ENCODE measurements around the gene GPHN. TPM values are rescaled to one million over a fixed set of nuclear protein-coding genes. Genes with fewer than 3 reads are reported as not detected.
A peak's percentile ranks its signal among the peaks of the same experiment; 100 is the strongest.

The GPHN gene
- total RNA-seq, 6 experiments from 2014 or later: 21.2 to 81.7 (median 40.2) TPM

DNA sequence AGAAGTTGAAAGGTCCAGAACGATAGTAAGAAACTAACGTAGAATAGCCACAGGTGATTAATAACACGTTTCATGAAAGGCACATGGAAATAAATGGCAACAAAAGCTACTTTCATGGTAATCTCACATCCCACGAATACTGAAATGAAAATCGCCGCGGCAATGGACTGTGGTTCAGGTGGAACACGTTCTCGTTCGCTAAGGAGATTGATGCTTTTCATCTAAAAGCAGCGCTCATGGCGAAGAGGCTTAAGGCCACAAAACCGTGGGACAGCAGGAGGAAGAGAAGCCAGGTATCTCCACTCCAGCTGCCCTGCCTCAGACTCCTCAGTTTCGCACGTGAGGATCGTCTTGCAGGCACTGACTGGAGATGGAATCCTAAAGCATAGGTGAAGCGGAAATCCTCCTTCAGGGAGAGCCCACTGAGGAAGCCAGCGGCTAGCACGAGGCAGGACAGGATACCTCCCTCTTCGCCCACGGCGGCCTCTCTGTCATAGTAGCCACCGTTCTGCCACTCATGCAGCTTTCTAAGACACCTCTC, 696 bp upstream of the GPHN start:
- Histone ChIP-seq H3K4me3 (peak overlapping the region; percentile 84 to 87 (median 85)), H3K27me3 (no peaks in the 10 kb centered on the region), H3K9me3 (no peaks in the 10 kb centered on the region), H3K4me1 (peaks cover 0 to 37% (median 2%) of the 10 kb centered on the region in 4 donors), H3K36me3 (no peaks in the 10 kb centered on the region), H3K27ac (peak overlapping the region; percentile 88 to 89 (median 89))
- WGBS (ENCODE audit: insufficient coverage, low coverage, low lambda C conversion rate, missing lambda C conversion rate): 3% methylated on average over 21 of the region's 23 CpGs
- DNase-seq (no peak), ATAC-seq (peak; percentile 34 to 48 (median 38))
- no peak for TF ChIP-seq POLR2A (IDR thresholded peaks at IDR 0.05)
- TF ChIP-seq, protein P1, sequence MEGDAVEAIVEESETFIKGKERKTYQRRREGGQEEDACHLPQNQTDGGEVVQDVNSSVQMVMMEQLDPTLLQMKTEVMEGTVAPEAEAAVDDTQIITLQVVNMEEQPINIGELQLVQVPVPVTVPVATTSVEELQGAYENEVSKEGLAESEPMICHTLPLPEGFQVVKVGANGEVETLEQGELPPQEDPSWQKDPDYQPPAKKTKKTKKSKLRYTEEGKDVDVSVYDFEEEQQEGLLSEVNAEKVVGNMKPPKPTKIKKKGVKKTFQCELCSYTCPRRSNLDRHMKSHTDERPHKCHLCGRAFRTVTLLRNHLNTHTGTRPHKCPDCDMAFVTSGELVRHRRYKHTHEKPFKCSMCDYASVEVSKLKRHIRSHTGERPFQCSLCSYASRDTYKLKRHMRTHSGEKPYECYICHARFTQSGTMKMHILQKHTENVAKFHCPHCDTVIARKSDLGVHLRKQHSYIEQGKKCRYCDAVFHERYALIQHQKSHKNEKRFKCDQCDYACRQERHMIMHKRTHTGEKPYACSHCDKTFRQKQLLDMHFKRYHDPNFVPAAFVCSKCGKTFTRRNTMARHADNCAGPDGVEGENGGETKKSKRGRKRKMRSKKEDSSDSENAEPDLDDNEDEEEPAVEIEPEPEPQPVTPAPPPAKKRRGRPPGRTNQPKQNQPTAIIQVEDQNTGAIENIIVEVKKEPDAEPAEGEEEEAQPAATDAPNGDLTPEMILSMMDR (IDR thresholded peaks at IDR 0.05): no peak
- intact Hi-C loops (cut with DNase I): no loop called here

DNA sequence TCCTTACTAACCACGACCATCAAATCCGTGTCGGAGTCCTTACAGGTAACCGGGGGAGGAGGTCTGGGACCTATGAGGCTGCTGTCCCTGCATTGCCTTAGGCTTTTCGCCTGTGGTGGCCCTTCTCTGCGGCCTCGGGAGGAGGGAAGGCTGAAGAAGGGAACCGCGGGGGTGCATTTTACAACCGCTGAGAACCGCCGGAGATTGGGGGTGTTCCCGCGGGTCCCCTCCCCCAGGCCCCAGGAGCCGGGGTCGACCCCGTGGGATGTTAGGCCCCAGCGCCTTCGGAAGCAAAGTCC, 549 bp downstream of the GPHN start:
- Histone ChIP-seq H3K36me3 (no peaks in the 10 kb centered on the region), H3K27me3 (no peaks in the 10 kb centered on the region), H3K4me3 (peak overlapping the region; percentile 84 to 87 (median 85)), H3K27ac (peak overlapping the region; percentile 87 to 89 (median 88)), H3K4me1 (peaks cover 0 to 39% (median 0%) of the 10 kb centered on the region in 4 donors), H3K9me3 (no peaks in the 10 kb centered on the region)
- ATAC-seq (no peak), DNase-seq (no peak)
- WGBS (ENCODE audit: insufficient coverage, low coverage, low lambda C conversion rate, missing lambda C conversion rate): 0% methylated on average over 10 of the region's 19 CpGs
- no peak for TF ChIP-seq POLR2A (IDR thresholded peaks at IDR 0.05)
- TF ChIP-seq, protein P1 (IDR thresholded peaks at IDR 0.05): no peak
- intact Hi-C loops (cut with DNase I): no loop called here

DNA sequence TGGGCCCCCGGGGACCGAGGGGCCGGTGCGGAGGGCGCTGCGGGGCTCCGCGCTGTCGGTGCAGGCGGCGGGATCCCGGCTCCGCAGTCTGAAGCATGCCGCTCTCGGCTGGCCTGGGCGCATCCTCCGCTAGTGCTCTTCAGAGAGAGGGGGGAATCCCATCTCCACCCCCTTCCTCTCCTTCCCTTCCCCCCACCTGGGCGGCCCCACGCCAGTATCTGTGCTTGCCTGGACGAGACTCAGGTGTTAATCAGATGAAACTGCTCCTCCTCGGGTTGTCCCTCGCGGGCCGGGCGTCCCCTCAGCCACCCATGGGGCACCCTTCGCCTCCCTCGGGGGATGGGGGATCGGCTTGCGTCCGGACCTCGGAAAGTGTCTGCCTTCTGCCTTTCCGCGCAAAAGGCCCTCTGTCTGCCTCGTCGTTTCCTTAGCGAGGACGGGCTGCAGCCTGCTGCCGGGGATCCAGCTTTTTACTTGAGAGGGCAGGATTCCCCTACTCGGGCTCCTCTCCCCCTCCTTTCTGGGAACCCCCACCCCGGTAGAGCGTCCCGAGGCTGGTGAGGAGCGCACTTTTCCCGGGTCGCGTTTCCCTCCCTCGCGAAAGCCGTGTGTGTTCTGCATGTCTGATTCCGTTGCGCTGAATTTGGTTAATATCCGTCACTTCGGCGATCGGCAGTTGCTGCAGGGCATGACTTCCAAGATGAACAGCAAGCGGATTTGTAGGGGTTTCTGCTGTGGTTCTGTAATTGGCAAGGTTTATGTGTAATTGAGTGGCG, 1.1 kb downstream of the GPHN start:
- H3K4me1 ChIP-seq: peaks cover 0 to 44% (median 0%) of the 10 kb centered on the region in 4 donors
- H3K9me3 ChIP-seq: no peaks in the 10 kb centered on the region
- DNase-seq (peak; percentile 63 to 79 (median 66)), ATAC-seq (peak; percentile 5 to 15 (median 10))
- H3K4me3 ChIP-seq: peak overlapping the region; percentile 84 to 87 (median 85)
- intact Hi-C loops (cut with DNase I): no loop called here
- TF ChIP-seq POLR2A (IDR thresholded peaks at IDR 0.05): no peak
- TF ChIP-seq, protein P1 (IDR thresholded peaks at IDR 0.05): no peak
- no peaks in the 10 kb centered on the region for H3K27me3 ChIP-seq
- WGBS (ENCODE audit: insufficient coverage, low coverage, low lambda C conversion rate, missing lambda C conversion rate): 0% methylated on average over 22 of the region's 57 CpGs
- H3K36me3 ChIP-seq: no peaks in the 10 kb centered on the region
- peak overlapping the region; percentile 87 to 89 (median 88) for H3K27ac ChIP-seq

DNA sequence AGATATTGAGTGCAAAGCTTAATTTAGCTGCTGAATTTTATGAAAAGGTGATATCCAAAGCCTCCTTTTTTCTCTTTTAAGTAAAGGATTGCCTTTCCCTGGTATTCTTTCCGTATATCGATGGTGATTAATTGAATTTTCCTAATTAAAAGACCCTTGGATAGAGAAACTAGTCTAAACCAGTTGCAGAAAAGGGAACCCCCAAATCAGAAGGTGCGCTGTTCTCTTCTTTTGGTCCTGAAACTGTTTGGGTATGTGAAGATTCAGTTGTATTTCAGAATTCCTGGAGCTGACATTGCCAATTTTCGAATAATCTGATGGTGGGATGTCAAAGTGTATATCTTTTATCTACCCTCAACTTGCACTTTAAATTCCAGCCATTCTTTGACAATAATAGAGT, 1.9 kb downstream of the GPHN start:
- 20% methylated on average over 4 of the region's 4 CpGs for WGBS (ENCODE audit: insufficient coverage, low coverage, low lambda C conversion rate, missing lambda C conversion rate)
- intact Hi-C loops (cut with DNase I): no loop called here
- Histone ChIP-seq H3K27ac (peak overlapping the region in 1 of 3 donors; percentile 89), H3K27me3 (no peaks in the 10 kb centered on the region), H3K9me3 (no peaks in the 10 kb centered on the region), H3K4me3 (peak overlapping the region; percentile 84 to 87 (median 85)), H3K4me1 (peaks cover 0 to 53% (median 4%) of the 10 kb centered on the region in 4 donors), H3K36me3 (no peaks in the 10 kb centered on the region)
- DNase-seq (no peak), ATAC-seq (no peak)
- TF ChIP-seq, protein P1 (IDR thresholded peaks at IDR 0.05): no peak
- no peak for TF ChIP-seq POLR2A (IDR thresholded peaks at IDR 0.05)

Measured in right lobe of liver (tissue), 6 donors.